Neuronal stem cell (in vitro differentiated cells): ENCODE results near the gene ADCY1.

Experiments used
- DNase-seq: peaks from one replicate; pipeline ENCODE4 v3.0.0-alpha.2; 2013; ENCODE audit warnings: low spot score
- H2AFZ ChIP-seq: one replicate; pipeline ENCODE4 v1.6.1; 2013; ENCODE audit warnings: mild to moderate bottlenecking, low read length, inconsistent platforms
- H2AK5ac ChIP-seq: 2 replicates; pipeline ENCODE4 v1.6.1; 2013; ENCODE audit warnings: low read depth, mild to moderate bottlenecking, inconsistent platforms, low read length, moderate library complexity, mixed read lengths
- H2BK120ac ChIP-seq: 2 replicates; pipeline ENCODE4 v1.6.1; 2013; ENCODE audit warnings: low read depth, mild to moderate bottlenecking, inconsistent platforms, low read length, moderate library complexity, mixed read lengths
- H2BK12ac ChIP-seq: one replicate; pipeline ENCODE4 v1.6.1; 2013; ENCODE audit warnings: low read length, inconsistent platforms
- H2BK15ac ChIP-seq: 2 replicates; pipeline ENCODE4 v1.6.1; 2013; ENCODE audit warnings: mild to moderate bottlenecking, low read length, inconsistent platforms, mixed read lengths
- H2BK5ac ChIP-seq: one replicate; pipeline ENCODE4 v1.6.1; 2013; ENCODE audit warnings: inconsistent platforms, mild to moderate bottlenecking, low read length, moderate library complexity
- H3K14ac ChIP-seq: one replicate; pipeline ENCODE4 v1.6.1; 2013; ENCODE audit warnings: low read length, inconsistent platforms
- H3K18ac ChIP-seq: 2 replicates; pipeline ENCODE4 v1.6.1; 2013; ENCODE audit warnings: low read length, inconsistent platforms
- H3K23ac ChIP-seq: 2 replicates; pipeline ENCODE4 v1.6.1; 2013; ENCODE audit warnings: low read depth, mild to moderate bottlenecking, mixed read lengths, low read length, inconsistent platforms; ENCODE audit not compliant: poor library complexity
- H3K27ac ChIP-seq: replicated peaks from 3 replicates; pipeline ENCODE4 v1.5.1; 2013; ENCODE audit warnings: low read length, inconsistent platforms
- H3K27me3 ChIP-seq, 3 experiments: 2 replicates each; pipeline ENCODE4 v1.6.1; 2013; ENCODE audit warnings: low read length in 3 of 3, mild to moderate bottlenecking in 2 of 3, inconsistent platforms in 1 of 3, low read depth in 1 of 3, mixed read lengths in 1 of 3, moderate library complexity in 1 of 3; ENCODE audit not compliant: control insufficient read depth in 3 of 3, insufficient read depth in 3 of 3
- H3K36me3 ChIP-seq, 2 donors: replicated peaks in 1 of 2; 2 replicates each; pipeline ENCODE4 v1.6.1; 2013; ENCODE audit warnings: low read length in 2 of 2; ENCODE audit not compliant: control insufficient read depth in 2 of 2, insufficient read depth in 2 of 2
- H3K4ac ChIP-seq: 2 replicates; pipeline ENCODE4 v1.6.1; 2013; ENCODE audit warnings: inconsistent platforms, mild to moderate bottlenecking, low read length, moderate library complexity
- H3K4me1 ChIP-seq, 2 donors: 1 replicate in 1 of 2; 2 replicates in 1 of 2; pipeline ENCODE4 v1.6.1; 2013; ENCODE audit warnings: low read length in 2 of 2, low read depth in 1 of 2; ENCODE audit not compliant: control insufficient read depth in 2 of 2, insufficient read depth in 1 of 2
- H3K4me2 ChIP-seq: one replicate; pipeline ENCODE4 v1.6.1; 2013; ENCODE audit warnings: mild to moderate bottlenecking, low read length, inconsistent platforms; ENCODE audit not compliant: insufficient read depth, poor library complexity, severe bottlenecking
- H3K4me3 ChIP-seq, 2 donors: 2 replicates each; pipeline ENCODE4 v1.5.1; 2013; ENCODE audit warnings: low read length in 2 of 2, mild to moderate bottlenecking in 2 of 2, inconsistent platforms in 1 of 2, moderate library complexity in 1 of 2
- H3K79me1 ChIP-seq: one replicate; pipeline ENCODE4 v1.6.1; 2013; ENCODE audit warnings: low read depth, mild to moderate bottlenecking, inconsistent platforms, low read length, moderate library complexity
- H3K9ac ChIP-seq: one replicate; pipeline ENCODE4 v1.6.1; 2013; ENCODE audit warnings: mild to moderate bottlenecking, low read depth, low read length, inconsistent platforms; ENCODE audit not compliant: poor library complexity
- H3K9me3 ChIP-seq, 2 donors: replicated peaks in 1 of 2; 2 replicates each; pipeline versions ENCODE3 to v1.6.1; 2013; ENCODE audit warnings: low read length in 2 of 2, mild to moderate bottlenecking in 2 of 2, inconsistent platforms in 1 of 2, low read depth in 1 of 2, mixed read lengths in 1 of 2, moderate library complexity in 1 of 2; ENCODE audit not compliant: control insufficient read depth in 2 of 2, insufficient read depth in 1 of 2
- H4K8ac ChIP-seq: one replicate; pipeline ENCODE4 v1.6.1; 2013; ENCODE audit warnings: low read depth, mild to moderate bottlenecking, inconsistent platforms, low read length, moderate library complexity
- H4K91ac ChIP-seq: one replicate; pipeline ENCODE4 v1.6.1; 2013; ENCODE audit warnings: low read length, low read depth, mild to moderate bottlenecking, inconsistent platforms; ENCODE audit not compliant: poor library complexity
- WGBS, 2 donors: extraction: QIAGEN DNeasy Blood & Tissue Kit; methylation state at CpG; one replicate each; pipeline ENCODE4 v1.1.7; 2013; ENCODE audit warnings: missing lambda C conversion rate in 2 of 2, mixed read lengths in 1 of 2; ENCODE audit not compliant: insufficient read length in 2 of 2, insufficient replicate concordance in 1 of 2; ENCODE audit errors: extremely low coverage in 2 of 2; 5-methylcytosine and 5-hydroxymethylcytosine counted together

ADCY1 gene

DNA sequence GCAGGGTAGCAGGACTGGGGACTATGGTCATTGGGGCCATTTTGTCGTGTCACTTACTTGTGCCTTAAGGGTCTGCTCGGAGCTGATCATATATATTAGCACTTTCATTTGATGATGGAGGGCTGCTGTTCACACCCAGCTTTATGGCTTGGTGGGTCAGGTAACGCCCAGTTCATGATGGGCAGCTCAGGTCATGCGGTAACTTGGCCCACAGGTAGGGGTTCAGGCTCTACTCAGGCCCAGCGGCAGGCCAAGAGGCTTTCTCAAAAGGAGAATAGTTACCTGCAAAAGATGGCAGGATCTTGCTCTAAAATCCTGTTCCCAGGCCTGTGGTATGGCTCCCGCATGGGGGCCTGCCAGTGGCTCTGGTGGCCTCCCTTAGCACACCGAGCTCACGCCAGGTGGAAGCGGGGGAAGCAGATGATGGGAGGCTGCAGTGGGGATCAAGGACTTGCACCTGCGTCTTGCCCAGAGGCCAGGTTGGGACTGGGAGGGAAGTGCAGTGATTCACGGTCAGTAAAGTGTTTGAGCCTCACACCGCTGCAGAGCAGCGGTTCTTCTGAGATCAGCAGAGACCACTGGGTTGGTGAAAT lies 109.5 kb downstream of the ADCY1 start:
- Histone ChIP-seq H3K14ac (no peak overlapping the region), H3K4me1 (peaks cover 0 to 5% of the 10 kb centered on the region in 2 donors), H3K36me3 (peaks cover 0 to 2% of the 10 kb centered on the region in 2 donors), H2BK12ac (no peak overlapping the region), H3K18ac (no peak overlapping the region), H2AK5ac (no peak overlapping the region), H3K9ac (no peak overlapping the region), H3K4me2 (no peak overlapping the region), H2BK5ac (no peak overlapping the region), H3K4ac (no peak overlapping the region), H3K79me1 (no peaks in the 10 kb centered on the region), H3K23ac (no peak overlapping the region), H4K91ac (no peak overlapping the region), H2BK120ac (no peak overlapping the region), H4K8ac (no peak overlapping the region), H2AFZ (no peak overlapping the region), H2BK15ac (no peak overlapping the region), H3K27me3 (no peaks in the 10 kb centered on the region), H3K27ac (no peak overlapping the region), H3K9me3 (peaks cover 0 to 2% of the 10 kb centered on the region in 2 donors), H3K4me3 (no peak overlapping the region)
- no CpG with 5 or more reads among the region's 13 CpGs for WGBS, 2 donors
- no peak for DNase-seq

DNA sequence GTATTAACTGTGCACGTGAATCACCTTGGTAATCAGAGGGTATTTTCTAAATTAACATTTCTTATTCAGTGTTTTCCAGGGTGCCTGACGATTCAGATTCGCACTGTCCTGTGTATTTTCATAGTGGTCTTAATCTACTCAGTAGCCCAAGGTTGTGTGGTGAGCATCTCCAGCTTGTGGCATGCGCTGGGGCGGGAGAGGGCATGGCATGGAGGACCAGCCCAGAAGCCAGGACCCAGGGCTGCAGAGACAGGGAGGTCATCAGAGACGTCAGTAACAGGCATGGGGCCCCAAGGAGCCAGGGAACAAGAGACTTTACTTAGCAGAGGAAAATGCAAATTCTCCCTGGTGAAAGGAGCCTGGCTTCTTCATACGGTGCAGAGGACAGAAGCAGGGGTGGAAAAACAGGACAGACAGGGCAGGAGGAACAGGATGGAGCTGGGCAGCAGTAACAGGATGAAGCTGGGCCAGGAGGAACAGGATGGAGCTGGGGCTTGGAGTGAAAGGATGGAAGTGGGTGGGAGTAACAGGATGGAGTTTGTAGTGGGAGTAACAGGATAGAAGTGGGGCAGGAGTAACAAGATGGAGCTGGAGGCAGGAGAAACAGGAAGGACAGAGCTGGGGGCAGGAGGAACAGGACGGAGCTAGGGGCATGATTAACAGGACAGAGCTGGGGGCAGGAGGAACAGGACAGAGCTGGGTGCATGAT lies 110.9 kb downstream of the ADCY1 start:
- no peaks in the 10 kb centered on the region for H3K27me3 ChIP-seq
- H2AK5ac ChIP-seq: no peak overlapping the region
- H3K18ac ChIP-seq: no peak overlapping the region
- no peak overlapping the region for H3K14ac ChIP-seq
- no peak overlapping the region for H3K27ac ChIP-seq
- DNase-seq: no peak
- peaks cover 0 to 2% of the 10 kb centered on the region in 2 donors for H3K9me3 ChIP-seq
- peaks cover 0 to 2% of the 10 kb centered on the region in 2 donors for H3K36me3 ChIP-seq
- no peak overlapping the region for H3K9ac ChIP-seq
- H3K79me1 ChIP-seq: no peaks in the 10 kb centered on the region
- no peak overlapping the region for H4K8ac ChIP-seq
- H3K4me2 ChIP-seq: no peak overlapping the region
- no peak overlapping the region for H2AFZ ChIP-seq
- WGBS, 2 donors: no CpG with 5 or more reads among the region's 8 CpGs
- no peak overlapping the region for H2BK5ac ChIP-seq
- no peak overlapping the region for H2BK12ac ChIP-seq
- H4K91ac ChIP-seq: no peak overlapping the region
- no peak overlapping the region for H2BK15ac ChIP-seq
- no peak overlapping the region for H2BK120ac ChIP-seq
- H3K23ac ChIP-seq: no peak overlapping the region
- peaks cover 0 to 5% of the 10 kb centered on the region in 2 donors for H3K4me1 ChIP-seq
- no peak overlapping the region for H3K4me3 ChIP-seq
- H3K4ac ChIP-seq: no peak overlapping the region

DNA sequence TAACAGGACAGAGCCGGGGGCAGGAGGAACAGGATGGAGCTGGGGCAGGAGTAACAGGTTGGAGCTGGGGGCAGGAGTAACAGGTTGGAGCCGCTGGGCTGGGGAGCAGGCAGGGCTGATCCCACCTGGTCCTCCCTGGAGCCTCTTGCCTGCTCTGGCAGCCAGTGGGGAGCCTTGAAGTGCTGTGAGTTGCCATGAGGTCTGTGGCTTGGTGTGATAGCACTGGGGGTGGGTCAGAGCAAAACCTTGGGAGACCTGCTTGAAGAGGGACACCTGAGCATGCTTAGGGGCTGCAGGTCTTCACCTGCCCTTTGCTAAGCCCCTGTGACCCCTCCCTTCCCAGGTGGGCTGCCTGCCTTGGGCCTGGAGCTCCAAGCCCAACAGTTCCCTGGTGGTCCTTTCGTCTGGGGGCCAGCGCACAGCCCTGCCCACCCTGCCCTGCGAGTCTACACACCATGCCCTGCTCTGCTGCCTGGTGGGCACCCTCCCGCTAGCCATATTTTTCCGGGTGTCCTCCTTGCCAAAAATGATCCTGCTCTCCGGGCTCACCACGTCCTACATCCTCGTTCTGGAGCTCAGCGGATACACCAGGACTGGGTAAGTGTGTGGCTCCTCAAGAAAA lies 111.6 kb downstream of the ADCY1 start:
- no peak for DNase-seq
- Histone ChIP-seq H3K14ac (no peak overlapping the region), H3K4ac (no peak overlapping the region), H3K79me1 (no peaks in the 10 kb centered on the region), H2AFZ (no peak overlapping the region), H3K4me3 (no peak overlapping the region), H2BK15ac (no peak overlapping the region), H2AK5ac (no peak overlapping the region), H3K23ac (no peak overlapping the region), H3K27me3 (no peaks in the 10 kb centered on the region), H2BK12ac (no peak overlapping the region), H3K9ac (peak overlapping the region; percentile 51), H3K4me2 (no peak overlapping the region), H4K8ac (no peak overlapping the region), H3K27ac (no peak overlapping the region), H2BK120ac (no peak overlapping the region), H3K4me1 (peaks cover 0 to 5% of the 10 kb centered on the region in 2 donors), H2BK5ac (no peak overlapping the region), H3K9me3 (peaks cover 0 to 1% of the 10 kb centered on the region in 2 donors), H3K18ac (no peak overlapping the region), H3K36me3 (peaks cover 0 to 2% of the 10 kb centered on the region in 2 donors), H4K91ac (no peak overlapping the region)
- no CpG with 5 or more reads among the region's 11 CpGs for WGBS, 2 donors
